Measurements from ENCODE around the gene UBE2L3.

GRCh38 chr22:21623648-21623970, 56.1 kb downstream of the UBE2L3 start:
- TF ChIP-seq, protein P1, sequence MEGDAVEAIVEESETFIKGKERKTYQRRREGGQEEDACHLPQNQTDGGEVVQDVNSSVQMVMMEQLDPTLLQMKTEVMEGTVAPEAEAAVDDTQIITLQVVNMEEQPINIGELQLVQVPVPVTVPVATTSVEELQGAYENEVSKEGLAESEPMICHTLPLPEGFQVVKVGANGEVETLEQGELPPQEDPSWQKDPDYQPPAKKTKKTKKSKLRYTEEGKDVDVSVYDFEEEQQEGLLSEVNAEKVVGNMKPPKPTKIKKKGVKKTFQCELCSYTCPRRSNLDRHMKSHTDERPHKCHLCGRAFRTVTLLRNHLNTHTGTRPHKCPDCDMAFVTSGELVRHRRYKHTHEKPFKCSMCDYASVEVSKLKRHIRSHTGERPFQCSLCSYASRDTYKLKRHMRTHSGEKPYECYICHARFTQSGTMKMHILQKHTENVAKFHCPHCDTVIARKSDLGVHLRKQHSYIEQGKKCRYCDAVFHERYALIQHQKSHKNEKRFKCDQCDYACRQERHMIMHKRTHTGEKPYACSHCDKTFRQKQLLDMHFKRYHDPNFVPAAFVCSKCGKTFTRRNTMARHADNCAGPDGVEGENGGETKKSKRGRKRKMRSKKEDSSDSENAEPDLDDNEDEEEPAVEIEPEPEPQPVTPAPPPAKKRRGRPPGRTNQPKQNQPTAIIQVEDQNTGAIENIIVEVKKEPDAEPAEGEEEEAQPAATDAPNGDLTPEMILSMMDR (IDR thresholded peaks at IDR 0.05), result no peak
- TF ChIP-seq POLR2A (IDR thresholded peaks at IDR 0.05) (no peak), EP300 (IDR thresholded peaks at IDR 0.05) (no peak), POLR2AphosphoS5 (IDR thresholded peaks at IDR 0.05) (no peak)

Data from stomach (tissue), 4 donors.